Glutamatergic neuron (in vitro differentiated cells): ENCODE measurements around the gene RPS19. TPM values are rescaled to one million over a fixed set of nuclear protein-coding genes. Genes with fewer than 3 reads are reported as not detected.

Experiments used
- DNase-seq: peaks from one replicate; pipeline ENCODE4 v3.0.0; 2022
- H3K27ac Mint-ChIP-seq: one replicate; pipeline ENCODE4 v1.8.0; 2020; ENCODE audit warnings: mild to moderate bottlenecking, mixed read lengths, inconsistent platforms; ENCODE audit not compliant: unreplicated experiment
- H3K27me3 Mint-ChIP-seq: one replicate; pipeline ENCODE4 v1.8.0; 2020; ENCODE audit warnings: mild to moderate bottlenecking, moderate library complexity, mixed read lengths, inconsistent platforms; ENCODE audit not compliant: unreplicated experiment
- H3K36me3 Mint-ChIP-seq: one replicate; pipeline ENCODE4 v1.8.0; 2020; ENCODE audit warnings: mild to moderate bottlenecking, mixed read lengths, inconsistent platforms; ENCODE audit not compliant: unreplicated experiment
- H3K4me1 Mint-ChIP-seq: one replicate; pipeline ENCODE4 v1.8.0; 2020; ENCODE audit warnings: mild to moderate bottlenecking, low read depth, mixed read lengths, inconsistent platforms; ENCODE audit not compliant: unreplicated experiment
- H3K4me3 Mint-ChIP-seq: one replicate; pipeline ENCODE4 v1.8.0; 2020; ENCODE audit warnings: mild to moderate bottlenecking, mixed read lengths, inconsistent platforms; ENCODE audit not compliant: unreplicated experiment
- H3K9me3 Mint-ChIP-seq: one replicate; pipeline ENCODE4 v1.8.0; 2020; ENCODE audit warnings: mild to moderate bottlenecking, moderate library complexity, mixed read lengths, inconsistent platforms; ENCODE audit not compliant: unreplicated experiment
- total RNA-seq: library from RNA; stranded (reverse); fragmentation: NEBNext Ultra II Directional; extraction: Animal tissue kit (Norgen Biotek cat#: 25700); gene quantifications from one replicate; pipeline ENCODE4 v1.2.1, GENCODE V29; 2021; ENCODE audit not compliant: unreplicated experiment
- TF ChIP-seq, protein P1 (sequence below): fragments of 200-600 bp; sonication (generic); IDR thresholded peaks from one replicate; pipeline ENCODE4 v1.5.0; 2021; ENCODE audit not compliant: partially characterized antibody, unreplicated experiment

RPS19 gene
- total RNA-seq, 1 donor from 2014 or later, result 1,637 TPM

DNA sequence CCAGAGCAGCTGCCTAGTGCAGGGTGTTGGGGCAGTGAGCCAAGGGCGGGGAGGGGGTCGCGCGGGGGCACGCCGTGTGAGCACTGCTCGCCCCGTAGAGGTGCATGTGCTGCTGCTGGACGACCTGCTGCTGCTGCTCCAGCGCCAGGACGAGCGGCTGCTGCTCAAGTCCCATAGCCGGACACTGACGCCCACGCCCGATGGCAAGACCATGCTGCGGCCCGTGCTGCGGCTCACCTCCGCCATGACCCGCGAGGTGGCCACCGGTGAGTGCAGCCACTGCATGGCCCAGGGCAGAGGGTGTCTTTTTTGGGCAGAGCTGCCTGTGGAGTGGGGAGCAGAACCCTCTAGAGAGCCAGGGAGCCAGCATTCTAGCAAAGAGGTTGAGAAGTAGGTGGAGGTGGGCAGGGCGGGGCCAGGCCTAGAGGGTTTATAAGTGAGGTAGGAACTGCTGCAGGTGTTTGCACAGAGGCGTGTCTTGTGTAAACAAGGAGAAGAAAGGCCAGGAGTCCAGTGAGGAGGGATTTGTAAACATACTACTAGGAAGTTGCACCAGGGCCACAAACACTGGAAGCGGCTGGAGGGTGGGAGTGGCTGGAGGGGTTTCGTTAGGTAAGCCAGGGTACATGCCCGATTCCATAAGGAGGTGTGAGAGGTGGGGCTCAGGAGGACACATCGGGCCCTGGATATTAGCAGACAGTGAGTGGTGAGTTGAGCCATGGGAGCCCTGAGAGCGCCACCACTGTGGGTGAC lies 44.2 kb downstream of the RPS19 start:
- Mint-ChIP-seq H3K4me3 (no peak overlapping the region), H3K9me3 (peaks cover 6% of the 10 kb centered on the region), H3K27ac (no peak overlapping the region), H3K4me1 (peaks cover 9% of the 10 kb centered on the region), H3K36me3 (no peaks in the 10 kb centered on the region), H3K27me3 (peaks cover 7% of the 10 kb centered on the region)
- TF ChIP-seq, protein P1, sequence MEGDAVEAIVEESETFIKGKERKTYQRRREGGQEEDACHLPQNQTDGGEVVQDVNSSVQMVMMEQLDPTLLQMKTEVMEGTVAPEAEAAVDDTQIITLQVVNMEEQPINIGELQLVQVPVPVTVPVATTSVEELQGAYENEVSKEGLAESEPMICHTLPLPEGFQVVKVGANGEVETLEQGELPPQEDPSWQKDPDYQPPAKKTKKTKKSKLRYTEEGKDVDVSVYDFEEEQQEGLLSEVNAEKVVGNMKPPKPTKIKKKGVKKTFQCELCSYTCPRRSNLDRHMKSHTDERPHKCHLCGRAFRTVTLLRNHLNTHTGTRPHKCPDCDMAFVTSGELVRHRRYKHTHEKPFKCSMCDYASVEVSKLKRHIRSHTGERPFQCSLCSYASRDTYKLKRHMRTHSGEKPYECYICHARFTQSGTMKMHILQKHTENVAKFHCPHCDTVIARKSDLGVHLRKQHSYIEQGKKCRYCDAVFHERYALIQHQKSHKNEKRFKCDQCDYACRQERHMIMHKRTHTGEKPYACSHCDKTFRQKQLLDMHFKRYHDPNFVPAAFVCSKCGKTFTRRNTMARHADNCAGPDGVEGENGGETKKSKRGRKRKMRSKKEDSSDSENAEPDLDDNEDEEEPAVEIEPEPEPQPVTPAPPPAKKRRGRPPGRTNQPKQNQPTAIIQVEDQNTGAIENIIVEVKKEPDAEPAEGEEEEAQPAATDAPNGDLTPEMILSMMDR, result no peak
- DNase-seq, result no peak

DNA sequence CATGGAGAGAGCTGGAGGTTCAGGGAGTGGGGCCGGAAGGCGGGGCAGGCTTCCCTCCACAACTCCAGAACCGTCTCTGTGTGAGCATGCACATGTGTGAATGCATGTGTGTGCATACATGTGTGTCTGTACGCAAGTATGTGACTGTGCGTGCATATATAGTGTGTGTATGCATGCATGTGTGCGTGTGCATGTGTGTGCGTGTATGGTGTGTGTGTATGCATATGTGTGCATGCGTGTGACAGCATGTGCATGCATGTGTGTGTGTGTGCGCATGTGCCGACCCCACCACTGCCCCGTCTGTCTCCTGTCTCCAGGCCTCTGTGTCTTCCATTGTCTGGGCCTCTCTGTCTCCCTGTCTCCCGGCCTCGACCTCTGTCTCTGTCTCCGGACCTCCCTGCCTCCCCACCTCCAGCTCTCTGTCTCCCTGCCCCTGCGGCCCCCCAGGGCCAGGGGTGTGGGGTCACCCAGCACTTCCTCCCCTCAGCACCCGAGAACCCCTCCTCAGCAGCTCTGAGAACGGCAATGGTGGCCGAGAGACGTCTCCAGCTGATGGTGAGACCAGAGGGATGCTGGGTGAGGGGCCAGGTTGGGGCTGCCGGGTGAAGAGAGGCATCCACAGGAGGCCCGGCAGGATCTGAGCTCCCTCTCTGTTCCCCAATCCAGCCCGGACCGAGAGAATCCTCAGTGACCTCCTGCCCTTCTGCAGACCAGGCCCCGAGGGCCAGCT lies 45.4 kb downstream of the RPS19 start:
- peaks cover 7% of the 10 kb centered on the region for H3K27me3 Mint-ChIP-seq
- peaks cover 6% of the 10 kb centered on the region for H3K9me3 Mint-ChIP-seq
- no peak overlapping the region for H3K4me3 Mint-ChIP-seq
- no peak for DNase-seq
- H3K36me3 Mint-ChIP-seq, result no peaks in the 10 kb centered on the region
- TF ChIP-seq, protein P1, result no peak
- peaks cover 9% of the 10 kb centered on the region for H3K4me1 Mint-ChIP-seq
- H3K27ac Mint-ChIP-seq, result no peak overlapping the region

DNA sequence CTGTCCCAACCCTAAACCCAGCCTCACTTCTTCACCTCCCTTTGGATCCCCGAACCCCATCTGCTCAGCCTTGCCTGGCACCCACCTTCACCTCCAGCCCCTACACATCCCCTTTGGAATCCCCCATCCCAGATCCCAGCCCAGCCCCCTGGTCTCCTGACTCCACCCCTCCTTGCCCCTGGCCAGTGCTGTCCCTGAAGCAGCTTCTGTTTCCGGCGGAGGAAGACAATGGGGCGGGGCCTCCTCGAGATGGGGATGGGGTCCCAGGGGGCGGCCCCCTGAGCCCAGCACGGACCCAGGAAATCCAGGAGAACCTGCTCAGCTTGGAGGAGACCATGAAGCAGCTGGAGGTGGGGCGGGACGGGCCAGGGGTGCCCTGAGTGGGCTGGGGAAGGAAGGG lies 46.2 kb downstream of the RPS19 start:
- Mint-ChIP-seq H3K27ac (no peak overlapping the region), H3K4me3 (peak overlapping the region; percentile 17), H3K27me3 (peaks cover 14% of the 10 kb centered on the region), H3K9me3 (peaks cover 8% of the 10 kb centered on the region), H3K36me3 (no peaks in the 10 kb centered on the region), H3K4me1 (peaks cover 13% of the 10 kb centered on the region)
- TF ChIP-seq, protein P1, result no peak
- no peak for DNase-seq

DNA sequence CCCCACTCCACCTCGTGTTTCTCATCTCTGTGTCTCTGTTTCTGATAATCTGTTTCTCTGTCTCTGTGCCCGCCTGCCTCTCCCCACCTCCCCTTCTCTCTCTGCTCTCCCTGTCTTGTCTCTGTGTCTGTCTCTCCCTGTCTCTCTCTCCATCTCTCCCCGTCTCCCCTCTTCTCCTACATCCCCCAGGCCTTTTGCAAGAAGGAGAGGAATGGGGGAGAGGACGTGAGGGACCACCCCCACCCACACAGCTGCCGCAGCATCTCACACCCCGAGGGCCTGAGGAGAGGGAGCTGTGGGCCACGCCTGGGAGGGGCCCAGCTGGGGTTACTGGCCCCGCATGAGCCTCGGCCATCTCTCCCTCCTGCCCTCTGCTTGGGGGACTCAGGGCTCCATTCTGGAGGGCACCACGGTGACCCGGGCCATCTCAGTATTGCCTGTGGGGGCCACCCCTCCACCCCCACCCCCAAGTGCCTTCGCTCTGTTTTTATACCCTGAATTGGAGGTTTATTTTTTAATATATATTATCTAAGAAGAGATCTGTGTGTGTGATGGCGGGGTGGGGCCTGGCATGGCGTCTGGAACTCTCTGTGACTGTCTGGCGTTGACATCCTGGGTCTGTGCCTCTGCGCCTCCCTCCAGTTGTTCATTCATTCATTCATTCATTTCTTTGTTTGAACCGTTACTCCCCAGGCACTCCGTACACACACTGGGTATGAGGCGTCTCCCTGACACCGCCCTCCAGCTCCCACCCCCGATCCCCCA lies 47.0 kb downstream of the RPS19 start:
- no peak for DNase-seq
- H3K4me3 Mint-ChIP-seq, result peak overlapping the region; percentile 76
- no peaks in the 10 kb centered on the region for H3K36me3 Mint-ChIP-seq
- TF ChIP-seq, protein P1, result no peak
- H3K4me1 Mint-ChIP-seq, result peaks cover 19% of the 10 kb centered on the region
- H3K9me3 Mint-ChIP-seq, result peaks cover 8% of the 10 kb centered on the region
- peak overlapping the region; percentile 59 for H3K27ac Mint-ChIP-seq
- peaks cover 19% of the 10 kb centered on the region for H3K27me3 Mint-ChIP-seq
